T-helper 22 cell (primary cell): ENCODE results near the gene C4orf36.

Experiments used
- DNase-seq: peaks from one replicate; pipeline ENCODE4 v3.0.0-alpha.2; 2020; ENCODE audit warnings: low read depth

Gene C4orf36

DNA sequence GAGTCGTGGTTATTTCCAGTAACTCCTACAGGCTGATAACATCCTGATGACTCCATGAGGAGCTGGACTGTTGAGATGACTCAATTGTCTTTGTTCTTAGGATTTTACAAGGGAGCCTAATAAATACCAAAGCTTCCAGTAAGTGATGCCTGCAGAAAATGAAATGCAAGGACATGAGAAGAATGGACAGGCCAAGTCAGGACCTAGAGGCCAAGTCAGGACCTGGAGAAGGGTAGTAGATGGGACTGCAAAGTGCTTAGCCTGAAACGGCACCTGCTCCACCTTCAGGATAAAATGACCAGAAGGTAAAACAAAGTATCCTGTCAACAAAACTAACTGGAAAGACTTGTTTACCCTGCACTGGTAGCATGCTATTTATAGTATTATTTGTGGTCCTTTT is 36.6 kb downstream of the C4orf36 start:
- DNase-seq = no peak

DNA sequence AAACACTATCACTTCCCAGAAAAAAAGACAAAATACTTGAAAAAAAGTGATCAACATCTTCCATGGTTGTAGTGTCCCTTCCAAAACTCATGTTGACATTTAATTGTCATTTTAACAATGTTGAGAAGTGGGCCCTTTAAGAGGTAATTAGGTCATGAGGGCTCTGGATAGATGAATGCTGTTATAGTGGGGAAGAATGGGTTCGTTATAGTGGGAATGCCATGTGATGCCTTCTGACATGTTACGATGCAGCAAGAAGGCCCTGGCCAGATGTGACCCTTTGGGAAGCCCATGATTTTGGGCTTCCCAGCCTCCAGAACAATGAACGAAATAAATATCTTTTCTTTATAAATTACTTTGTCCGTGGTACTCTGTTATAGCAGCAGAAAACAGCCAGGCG is 39.0 kb downstream of the C4orf36 start:
- DNase-seq = no peak

GRCh38 chr4:86848732-86849619 is 43.2 kb downstream of the C4orf36 start, which contains the start of gene SLC10A6:
Gene SLC10A6, minus strand, starts transcription at chr4:86849384. Its CDS starts 269 bp downstream, at chr4:86849115.
- no peak for DNase-seq

- DNase-seq = no peak
Measured at GRCh38 chr4:86848136-86848535, 44.1 kb downstream of the C4orf36 start.

GRCh38 chr4:86847571-86847970 is 44.7 kb downstream of the C4orf36 start:
- no peak for DNase-seq

DNA sequence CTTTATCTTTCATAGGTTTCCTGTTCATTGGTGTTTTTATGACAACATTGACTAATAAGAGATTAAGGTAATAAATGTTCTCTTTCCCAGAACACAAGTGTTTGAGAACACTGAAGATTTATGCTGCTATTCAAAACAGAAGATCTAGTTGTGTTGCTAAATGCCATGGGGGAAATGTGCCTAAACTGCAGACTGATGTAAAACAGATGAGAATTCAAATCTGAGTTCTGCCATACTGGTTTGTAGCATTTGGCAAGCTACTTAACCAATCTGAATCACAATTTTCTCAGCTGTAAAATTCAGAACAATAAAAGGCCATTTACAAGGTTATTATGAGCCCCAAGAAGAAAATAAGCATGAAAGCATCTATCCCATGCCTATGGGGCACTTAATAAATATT is 45.3 kb downstream of the C4orf36 start:
- no peak for DNase-seq

DNA sequence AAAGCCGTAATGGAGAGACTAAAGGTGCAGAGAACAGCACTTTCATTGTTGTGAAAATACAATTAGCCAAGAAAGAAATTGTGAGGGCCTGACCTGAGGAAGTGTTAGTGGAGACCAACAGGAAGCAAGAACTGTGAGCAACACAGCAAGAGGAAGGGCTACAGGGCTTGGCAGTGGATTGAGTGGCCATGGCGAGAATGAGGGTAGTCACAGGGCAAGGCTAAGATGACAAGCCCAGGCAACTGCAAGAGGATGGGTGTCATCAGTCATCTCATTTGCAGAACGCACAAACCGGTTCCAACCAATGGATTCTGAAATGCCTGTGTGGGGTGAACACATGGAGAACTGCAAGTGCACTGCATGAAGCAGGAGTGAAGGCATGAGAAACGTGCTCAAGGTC is 46.6 kb downstream of the C4orf36 start:
- no peak for DNase-seq

- no peak for DNase-seq
Measured at GRCh38 chr4:86841309-86841708, 50.9 kb downstream of the C4orf36 start.

DNA sequence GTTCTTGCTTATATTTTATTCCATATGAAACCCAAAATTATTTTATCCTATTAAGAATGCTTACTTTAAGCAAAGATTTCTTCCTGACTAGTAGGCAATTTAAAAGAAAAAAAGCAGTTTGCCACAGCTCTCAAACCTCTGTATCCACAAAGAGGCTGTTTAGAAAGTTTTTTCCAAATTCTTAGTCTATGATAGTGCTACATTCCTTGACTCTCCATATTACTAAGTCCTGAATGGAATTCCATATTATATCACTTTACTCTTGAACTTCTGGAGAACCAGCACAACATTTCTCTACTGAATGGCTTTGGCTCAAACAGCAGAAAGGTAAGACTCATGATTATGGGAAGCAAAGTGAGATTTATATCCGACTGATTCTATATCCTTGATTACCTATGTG is 51.4 kb downstream of the C4orf36 start:
- no peak for DNase-seq

GRCh38 chr4:86837691-86838503 is 54.3 kb downstream of the C4orf36 start:
- no peak for DNase-seq

GRCh38 chr4:86835677-86836076 is 56.5 kb downstream of the C4orf36 start:
- no peak for DNase-seq

DNA sequence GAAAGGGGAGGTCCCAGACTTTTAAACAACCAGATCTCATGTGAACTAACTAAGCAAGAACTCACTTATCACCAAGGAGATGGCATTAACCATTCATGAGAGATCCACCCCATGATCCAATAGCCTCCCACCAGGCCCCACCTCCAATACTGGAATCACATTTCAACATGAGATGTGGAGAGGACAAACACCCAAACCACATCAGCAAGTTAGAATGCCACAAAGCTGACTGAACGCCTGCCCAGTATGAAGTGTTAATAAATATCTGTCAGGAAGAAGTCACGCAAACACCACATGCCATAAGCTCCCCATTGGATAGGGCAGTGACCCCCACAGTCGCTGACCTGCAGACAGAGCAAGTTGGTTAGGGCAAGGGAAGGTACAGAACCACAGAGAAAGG is 57.3 kb downstream of the C4orf36 start:
- no peak for DNase-seq

DNA sequence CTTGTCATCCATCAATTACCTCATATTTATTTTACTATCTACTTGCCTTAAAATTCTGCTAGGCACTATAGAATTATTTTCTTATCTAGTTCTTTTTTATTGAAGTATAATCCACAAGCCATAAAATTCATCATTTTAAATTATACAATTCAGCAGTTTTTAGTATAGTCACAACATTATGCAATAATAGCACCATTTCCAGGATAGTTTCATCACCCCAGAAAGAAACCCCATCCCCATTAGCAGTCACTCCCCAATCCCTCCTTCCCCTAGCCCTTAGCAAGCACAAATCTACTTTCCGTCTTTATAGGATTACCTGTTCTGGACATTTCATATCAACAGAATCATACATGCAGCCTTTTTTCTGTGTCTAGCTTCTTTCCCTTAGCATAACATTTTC is 58.6 kb downstream of the C4orf36 start:
- DNase-seq = no peak

GRCh38 chr4:86831262-86832130 is 60.7 kb downstream of the C4orf36 start:
- no peak for DNase-seq
